Natural killer cell treated with Interleukin-12 subunit alpha and Interleukin-12 subunit beta and Interleukin-15 and Interleukin-18, amount 100 ng/mL, for 72 hours (primary cell): Measurements from ENCODE around the gene SOS1. TPM values are rescaled to one million over a fixed set of nuclear protein-coding genes. Genes with fewer than 3 reads are reported as not detected.
A peak's percentile ranks its signal among the peaks of the same experiment; 100 is the strongest.

Experiments
- ATAC-seq, 2 donors: fragments of 150-1000 bp; cut with Tn5 transposase in 1 of 2; sonication (Bioruptor Pico), chemical (Tn5 transposase) in 1 of 2; 2 replicates each; pipeline ENCODE4 v1.10.0; 2021
- DNase-seq: peaks from one replicate; pipeline ENCODE4 v3.0.0; 2022; ENCODE audit warnings: low spot score
- H3K27ac Mint-ChIP-seq, 2 donors: 1 replicate in 1 of 2; 2 replicates in 1 of 2; pipeline ENCODE4 v1.8.0; 2022; ENCODE audit warnings: mixed read lengths in 2 of 2, mild to moderate bottlenecking in 1 of 2, moderate library complexity in 1 of 2
- H3K27me3 Mint-ChIP-seq, 2 donors: 1 replicate in 1 of 2; 2 replicates in 1 of 2; pipeline ENCODE4 v1.8.0; 2022; ENCODE audit warnings: mixed read lengths in 2 of 2
- H3K36me3 Mint-ChIP-seq: one replicate; pipeline ENCODE4 v1.8.0; 2022; ENCODE audit warnings: mixed read lengths
- H3K4me1 Mint-ChIP-seq, 2 donors: 1 replicate in 1 of 2; 2 replicates in 1 of 2; pipeline ENCODE4 v1.8.0; 2022; ENCODE audit warnings: low read depth in 2 of 2, mixed read lengths in 2 of 2, mild to moderate bottlenecking in 1 of 2
- H3K4me3 Mint-ChIP-seq: one replicate; pipeline ENCODE4 v1.8.0; 2022; ENCODE audit warnings: mixed read lengths
- H3K9me3 Mint-ChIP-seq: 2 replicates; pipeline ENCODE4 v1.8.0; 2022; ENCODE audit warnings: mixed read lengths
- total RNA-seq, 2 donors: library from RNA; stranded (reverse); gene quantifications; one replicate each; pipeline ENCODE4 v1.2.3, GENCODE V29; 2022

Gene SOS1
- total RNA-seq, 2 donors from 2014 or later, result 57.9 to 67.1 TPM

DNA sequence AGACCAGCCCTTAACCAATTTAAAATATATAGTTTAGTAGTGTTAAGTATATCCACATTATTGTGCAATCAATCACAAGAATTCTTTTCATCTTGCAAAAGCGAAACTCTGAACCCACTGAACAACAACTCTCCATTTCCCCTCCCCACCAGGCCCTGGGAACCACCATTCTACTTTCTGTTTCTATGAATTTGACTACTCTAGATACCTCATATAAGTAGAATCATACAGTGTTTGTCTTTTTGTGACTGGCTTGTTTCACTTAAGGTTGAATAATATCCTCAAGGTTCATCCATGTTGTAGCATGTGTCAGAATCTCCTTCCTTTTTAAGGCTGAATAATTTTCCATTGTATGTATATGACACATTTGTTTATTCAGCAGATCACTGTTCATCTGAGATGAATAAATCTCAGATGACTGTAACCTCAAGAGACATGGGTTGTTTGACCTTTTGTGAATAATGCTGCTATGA lies 8.1 kb upstream of the SOS1 start:
- ATAC-seq (peak; percentile 68 to 82), DNase-seq (peak; percentile 86)
- Mint-ChIP-seq H3K27ac (peak overlapping the region; percentile 86 to 95), H3K27me3 (no peaks in the 10 kb centered on the region), H3K4me3 (peak overlapping the region; percentile 78), H3K9me3 (no peaks in the 10 kb centered on the region), H3K4me1 (peaks cover 33 to 37% of the 10 kb centered on the region in 2 donors), H3K36me3 (no peaks in the 10 kb centered on the region)

DNA sequence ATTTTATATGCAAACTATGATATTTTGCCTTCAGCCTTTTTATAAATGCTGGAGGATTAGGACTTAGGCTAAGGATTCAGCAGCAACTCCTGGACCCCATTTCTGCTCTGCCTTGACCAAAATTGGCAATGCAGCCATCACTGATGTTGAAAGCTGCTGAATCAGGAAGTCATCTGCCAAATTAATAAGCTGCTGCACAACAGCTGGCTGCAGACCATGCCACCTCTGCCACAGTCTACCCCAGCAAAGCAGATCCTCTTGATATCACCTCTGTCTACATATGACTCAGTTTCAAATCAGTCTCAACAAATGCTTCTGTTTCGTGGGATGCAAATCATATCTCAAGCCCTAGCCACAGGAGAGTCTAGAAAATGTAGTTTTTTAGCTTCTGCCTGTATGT lies 7.1 kb upstream of the SOS1 start:
- H3K9me3 Mint-ChIP-seq, result no peaks in the 10 kb centered on the region
- DNase-seq (peak; percentile 74), ATAC-seq (peak; percentile 65 to 68)
- H3K36me3 Mint-ChIP-seq, result no peaks in the 10 kb centered on the region
- peaks cover 40 to 46% of the 10 kb centered on the region in 2 donors for H3K4me1 Mint-ChIP-seq
- H3K27me3 Mint-ChIP-seq, result no peaks in the 10 kb centered on the region
- H3K4me3 Mint-ChIP-seq, result peak overlapping the region; percentile 78
- H3K27ac Mint-ChIP-seq, result peak overlapping the region; percentile 86 to 95

DNA sequence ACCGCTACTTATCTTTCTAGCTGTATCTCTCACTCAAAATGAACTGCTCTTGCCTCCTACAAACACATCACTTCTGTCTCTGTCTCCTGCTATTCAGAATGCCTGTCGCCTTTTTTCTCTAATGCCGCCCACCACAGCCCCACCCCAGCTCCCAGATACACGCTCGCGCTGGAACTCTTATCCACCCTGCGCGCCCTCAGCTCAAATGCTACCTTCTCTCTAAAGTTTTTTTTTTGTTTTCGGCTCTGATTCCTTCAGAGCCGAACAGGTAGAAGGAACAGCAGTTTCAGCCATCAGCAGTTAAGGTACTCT lies 3.9 kb upstream of the SOS1 start:
- ATAC-seq, result no peak
- no peaks in the 10 kb centered on the region for H3K9me3 Mint-ChIP-seq
- H3K27ac Mint-ChIP-seq, result peak overlapping the region; percentile 75 to 93
- H3K36me3 Mint-ChIP-seq, result no peaks in the 10 kb centered on the region
- peak overlapping the region; percentile 88 for H3K4me3 Mint-ChIP-seq
- H3K27me3 Mint-ChIP-seq, result no peaks in the 10 kb centered on the region
- H3K4me1 Mint-ChIP-seq, result peaks cover 41 to 52% of the 10 kb centered on the region in 2 donors
- no peak for DNase-seq

- DNase-seq, result peak; percentile 97
- Mint-ChIP-seq H3K36me3 (peaks cover 4% of the 10 kb centered on the region), H3K9me3 (no peaks in the 10 kb centered on the region), H3K4me3 (peak overlapping the region; percentile 88), H3K4me1 (peaks cover 41 to 51% of the 10 kb centered on the region in 2 donors), H3K27me3 (no peaks in the 10 kb centered on the region), H3K27ac (peak overlapping the region; percentile 75 to 93)
- ATAC-seq, result peak; percentile 85 to 88
These were observed 3.3 kb upstream of the SOS1 start for GRCh38 chr2:39124000-39124745.

GRCh38 chr2:39123436-39123999 lies 2.7 kb upstream of the SOS1 start:
- Mint-ChIP-seq H3K4me3 (peak overlapping the region; percentile 88), H3K27ac (peak overlapping the region; percentile 75 to 93), H3K4me1 (peaks cover 41 to 51% of the 10 kb centered on the region in 2 donors), H3K27me3 (no peaks in the 10 kb centered on the region), H3K36me3 (peaks cover 9% of the 10 kb centered on the region), H3K9me3 (no peaks in the 10 kb centered on the region)
- DNase-seq (no peak), ATAC-seq (no peak)

GRCh38 chr2:39121523-39122063 lies 742 bp upstream of the SOS1 start:
- Mint-ChIP-seq H3K27me3 (no peaks in the 10 kb centered on the region), H3K36me3 (peaks cover 13% of the 10 kb centered on the region), H3K9me3 (no peaks in the 10 kb centered on the region), H3K4me3 (peak overlapping the region; percentile 87), H3K27ac (peak overlapping the region; percentile 87 to 96), H3K4me1 (peaks cover 45 to 56% of the 10 kb centered on the region in 2 donors)
- no peak for ATAC-seq
- DNase-seq, result no peak

DNA sequence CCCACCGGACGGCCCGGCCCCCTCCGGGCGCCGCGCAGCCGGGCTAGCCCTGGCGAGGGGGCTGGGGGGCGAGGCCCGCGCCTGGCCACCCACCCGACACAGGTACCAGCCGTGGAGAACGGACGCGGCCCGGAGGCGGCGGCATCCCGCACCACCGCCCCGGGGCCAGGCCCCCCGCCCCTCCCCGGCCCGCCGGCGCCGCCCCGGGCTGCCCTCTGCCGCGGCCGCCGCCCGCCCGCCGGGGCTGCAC lies 405 bp downstream of the SOS1 start:
- ATAC-seq (no peak), DNase-seq (no peak)
- H3K4me3 Mint-ChIP-seq, result no peak overlapping the region
- H3K9me3 Mint-ChIP-seq, result no peaks in the 10 kb centered on the region
- H3K4me1 Mint-ChIP-seq, result peaks cover 54 to 63% of the 10 kb centered on the region in 2 donors
- H3K27me3 Mint-ChIP-seq, result no peaks in the 10 kb centered on the region
- peaks cover 20% of the 10 kb centered on the region for H3K36me3 Mint-ChIP-seq
- peak overlapping the region in 1 of 2 donors; percentile 87 for H3K27ac Mint-ChIP-seq

GRCh38 chr2:39119732-39120520 lies 925 bp downstream of the SOS1 start:
- DNase-seq, result peak; percentile 78
- H3K27ac Mint-ChIP-seq, result peak overlapping the region; percentile 86 to 95
- peaks cover 21% of the 10 kb centered on the region for H3K36me3 Mint-ChIP-seq
- no peaks in the 10 kb centered on the region for H3K9me3 Mint-ChIP-seq
- peaks cover 51 to 60% of the 10 kb centered on the region in 2 donors for H3K4me1 Mint-ChIP-seq
- H3K4me3 Mint-ChIP-seq, result peak overlapping the region; percentile 96
- H3K27me3 Mint-ChIP-seq, result no peaks in the 10 kb centered on the region
- peak; percentile 62 to 73 for ATAC-seq

- no peaks in the 10 kb centered on the region for H3K27me3 Mint-ChIP-seq
These were observed 1.9 kb downstream of the SOS1 start for GRCh38 chr2:39118786-39119499.

DNA sequence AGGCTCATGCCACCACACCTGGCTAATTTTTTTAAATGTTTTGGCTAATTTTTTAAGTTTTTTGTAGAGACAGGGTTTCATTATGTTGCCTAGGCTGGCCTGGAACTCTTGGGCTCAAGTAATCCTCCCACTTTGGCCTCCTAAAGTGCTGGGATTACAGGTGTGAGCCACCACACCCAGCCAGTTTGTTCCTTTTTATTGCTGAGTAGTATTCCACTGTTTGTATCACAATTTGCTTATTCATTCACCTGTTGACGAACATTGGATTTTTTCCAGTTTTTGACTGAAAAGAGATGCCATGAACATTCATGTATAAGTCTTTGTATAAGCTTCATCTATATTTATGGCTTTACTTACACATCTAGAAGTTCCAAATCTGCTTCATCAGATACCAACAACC lies 5.3 kb downstream of the SOS1 start:
- Mint-ChIP-seq H3K36me3 (peaks cover 23% of the 10 kb centered on the region), H3K27ac (no peak overlapping the region), H3K27me3 (no peaks in the 10 kb centered on the region), H3K4me3 (no peak overlapping the region), H3K9me3 (no peaks in the 10 kb centered on the region), H3K4me1 (peaks cover 52 to 58% of the 10 kb centered on the region in 2 donors)
- ATAC-seq (no peak), DNase-seq (no peak)

More at GRCh38 chr2:39118786-39119499, 1.9 kb downstream of the SOS1 start:
- H3K9me3 Mint-ChIP-seq, result no peaks in the 10 kb centered on the region
- DNase-seq, result no peak
- H3K4me1 Mint-ChIP-seq, result peaks cover 48 to 61% of the 10 kb centered on the region in 2 donors
- H3K27ac Mint-ChIP-seq, result peak overlapping the region; percentile 86 to 95
- ATAC-seq, result no peak
- H3K36me3 Mint-ChIP-seq, result peaks cover 23% of the 10 kb centered on the region
- peak overlapping the region; percentile 96 for H3K4me3 Mint-ChIP-seq

DNA sequence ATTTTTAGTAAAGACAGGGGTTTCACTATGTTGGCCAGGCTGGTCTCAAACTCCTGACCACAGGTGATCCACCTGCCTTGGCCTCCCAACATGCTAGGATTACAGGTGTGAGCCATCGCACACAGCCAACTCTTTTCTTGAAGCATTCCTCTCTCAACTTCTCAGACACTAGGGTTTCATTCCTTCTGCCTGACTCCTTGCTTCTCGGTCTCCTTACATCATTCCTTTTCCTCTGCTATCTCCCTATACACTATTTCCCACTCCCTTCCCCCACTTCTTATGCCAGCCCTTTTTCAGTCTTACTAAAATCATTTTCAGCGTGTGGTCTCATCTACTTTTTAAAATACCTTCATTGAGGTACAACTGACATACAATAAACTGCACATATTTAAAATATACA lies 6.1 kb downstream of the SOS1 start:
- peaks cover 23% of the 10 kb centered on the region for H3K36me3 Mint-ChIP-seq
- no peaks in the 10 kb centered on the region for H3K9me3 Mint-ChIP-seq
- H3K27ac Mint-ChIP-seq, result peak overlapping the region; percentile 23 to 48
- ATAC-seq (no peak), DNase-seq (no peak)
- H3K4me1 Mint-ChIP-seq, result peaks cover 54 to 60% of the 10 kb centered on the region in 2 donors
- H3K27me3 Mint-ChIP-seq, result no peaks in the 10 kb centered on the region
- H3K4me3 Mint-ChIP-seq, result no peak overlapping the region

- Mint-ChIP-seq H3K27ac (no peak overlapping the region), H3K4me1 (peaks cover 39 to 45% of the 10 kb centered on the region in 2 donors), H3K36me3 (no peaks in the 10 kb centered on the region), H3K9me3 (no peaks in the 10 kb centered on the region), H3K27me3 (no peaks in the 10 kb centered on the region), H3K4me3 (no peak overlapping the region)
- DNase-seq (no peak), ATAC-seq (no peak)
These were observed 11.3 kb downstream of the SOS1 start for GRCh38 chr2:39109537-39109936.

- Mint-ChIP-seq H3K4me1 (peaks cover 39 to 41% of the 10 kb centered on the region in 2 donors), H3K9me3 (no peaks in the 10 kb centered on the region), H3K36me3 (no peaks in the 10 kb centered on the region), H3K27me3 (no peaks in the 10 kb centered on the region), H3K27ac (peak overlapping the region; percentile 1 to 5), H3K4me3 (no peak overlapping the region)
- DNase-seq (no peak), ATAC-seq (no peak)
These were observed 12.5 kb downstream of the SOS1 start for GRCh38 chr2:39108377-39108776.
